H9 (cell line): Measurements from ENCODE around the gene KRT74. TPM values are rescaled to one million over a fixed set of nuclear protein-coding genes. Genes with fewer than 3 reads are reported as not detected.

Experiments used
- DNase-seq: peaks from one replicate; pipeline ENCODE4 v3.0.0-alpha.2; 2017
- H2AFZ ChIP-seq: one replicate; pipeline ENCODE4 v1.6.1; 2013; ENCODE audit warnings: mild to moderate bottlenecking, low read length, control low read depth, moderate library complexity
- H2AK5ac ChIP-seq: 2 replicates; pipeline ENCODE4 v1.6.1; 2013; ENCODE audit warnings: low read length, control low read depth, mixed read lengths; ENCODE audit not compliant: insufficient read length
- H2BK120ac ChIP-seq: one replicate; pipeline ENCODE4 v1.6.1; 2013; ENCODE audit warnings: low read depth, mild to moderate bottlenecking, low read length, control low read depth, inconsistent platforms; ENCODE audit not compliant: poor library complexity, severe bottlenecking
- H2BK12ac ChIP-seq: 2 replicates; pipeline ENCODE4 v1.6.1; 2013; ENCODE audit warnings: low read length, control low read depth, mixed read lengths, low read depth; ENCODE audit not compliant: insufficient read length
- H2BK15ac ChIP-seq: 2 replicates; pipeline ENCODE4 v1.6.1; 2013; ENCODE audit warnings: low read depth, low read length, control low read depth
- H2BK20ac ChIP-seq: one replicate; pipeline ENCODE4 v1.6.1; 2013; ENCODE audit warnings: low read depth, mild to moderate bottlenecking, low read length, control low read depth, inconsistent platforms; ENCODE audit not compliant: poor library complexity, severe bottlenecking
- H2BK5ac ChIP-seq: 2 replicates; pipeline ENCODE4 v1.6.1; 2013; ENCODE audit warnings: low read length, control low read depth, mixed read lengths; ENCODE audit not compliant: insufficient read length
- H3K14ac ChIP-seq: 2 replicates; pipeline ENCODE4 v1.6.1; 2013; ENCODE audit warnings: low read length, control low read depth; ENCODE audit not compliant: insufficient read depth
- H3K18ac ChIP-seq: 2 replicates; pipeline ENCODE4 v1.6.1; 2013; ENCODE audit warnings: low read depth, mild to moderate bottlenecking, mixed read lengths, low read length, control low read depth; ENCODE audit not compliant: insufficient read length
- H3K23ac ChIP-seq: 2 replicates; pipeline ENCODE4 v1.6.1; 2013; ENCODE audit warnings: low read length, control low read depth, mixed read lengths, low read depth; ENCODE audit not compliant: insufficient read length
- H3K23me2 ChIP-seq: 2 replicates; pipeline ENCODE4 v1.6.1; 2013; ENCODE audit warnings: low read depth, mild to moderate bottlenecking, mixed read lengths, low read length, control low read depth; ENCODE audit not compliant: insufficient read length, poor library complexity, severe bottlenecking
- H3K27ac ChIP-seq: 2 replicates; pipeline ENCODE4 v1.5.1; 2013; ENCODE audit warnings: low read length, control low read depth, mixed read lengths, low read depth; ENCODE audit not compliant: insufficient read length
- H3K27me3 ChIP-seq: 2 replicates; pipeline ENCODE4 v1.6.1; 2013; ENCODE audit warnings: low read length, control low read depth, inconsistent platforms; ENCODE audit not compliant: insufficient read depth
- H3K4ac ChIP-seq: 2 replicates; pipeline ENCODE4 v1.6.1; 2013; ENCODE audit warnings: low read depth, mild to moderate bottlenecking, control low read depth, inconsistent platforms, low read length, moderate library complexity
- H3K4me1 ChIP-seq: 2 replicates; pipeline ENCODE4 v1.6.1; 2013; ENCODE audit warnings: low read length, control low read depth, inconsistent platforms; ENCODE audit not compliant: insufficient read depth
- H3K4me2 ChIP-seq: 2 replicates; pipeline ENCODE4 v1.6.1; 2013; ENCODE audit warnings: low read length, control low read depth, mixed read lengths; ENCODE audit not compliant: insufficient read length, insufficient read depth
- H3K56ac ChIP-seq: 2 replicates; pipeline ENCODE4 v1.6.1; 2013; ENCODE audit warnings: low read depth, mild to moderate bottlenecking, mixed read lengths, low read length, control low read depth; ENCODE audit not compliant: insufficient read length
- H3K79me1 ChIP-seq: 2 replicates; pipeline ENCODE4 v1.6.1; 2013; ENCODE audit warnings: low read depth, mild to moderate bottlenecking, moderate library complexity, low read length, control low read depth, inconsistent platforms; ENCODE audit not compliant: insufficient read depth, poor library complexity, severe bottlenecking
- H3K79me2 ChIP-seq: 2 replicates; pipeline ENCODE4 v1.6.1; 2013; ENCODE audit warnings: low read length, control low read depth, inconsistent platforms; ENCODE audit not compliant: insufficient read depth
- H3K9ac ChIP-seq: 2 replicates; pipeline ENCODE4 v1.6.1; 2013; ENCODE audit warnings: low read length, control low read depth, mixed read lengths; ENCODE audit not compliant: insufficient read length; ENCODE audit errors: extremely low read depth
- H3K9me3 ChIP-seq: one replicate; pipeline ENCODE4 v1.6.1; 2013; ENCODE audit warnings: low read depth, low read length, inconsistent platforms; ENCODE audit not compliant: control insufficient read depth
- H3T11ph ChIP-seq: one replicate; pipeline ENCODE4 v1.6.1; 2013; ENCODE audit warnings: mild to moderate bottlenecking, low read length, control low read depth, inconsistent platforms
- H4K20me1 ChIP-seq: one replicate; pipeline ENCODE4 v1.6.1; 2013; ENCODE audit not compliant: control insufficient read depth, insufficient read length, insufficient read depth
- H4K5ac ChIP-seq: 2 replicates; pipeline ENCODE4 v1.6.1; 2013; ENCODE audit warnings: low read depth, mild to moderate bottlenecking, mixed read lengths, low read length, control low read depth; ENCODE audit not compliant: insufficient read length
- H4K8ac ChIP-seq: replicated peaks from 2 replicates; pipeline ENCODE4 v1.6.1; 2013; ENCODE audit warnings: low read length, control low read depth, mixed read lengths, low read depth; ENCODE audit not compliant: insufficient read length
- H4K91ac ChIP-seq: 2 replicates; pipeline ENCODE4 v1.6.1; 2013; ENCODE audit warnings: low read depth, mild to moderate bottlenecking, moderate library complexity, mixed read lengths, low read length, control low read depth; ENCODE audit not compliant: insufficient read length
- H3K27ac Mint-ChIP-seq, 3 experiments: 2 replicates in 2 of 3; 3 replicates in 1 of 3; pipeline ENCODE4 v1.8.0; 2020 to 2021; ENCODE audit warnings: mixed read lengths in 3 of 3, mild to moderate bottlenecking in 1 of 3, moderate library complexity in 1 of 3
- H3K27me3 Mint-ChIP-seq: 2 replicates; pipeline ENCODE4 v1.8.0; 2021; ENCODE audit warnings: low read depth, mild to moderate bottlenecking, moderate library complexity, mixed read lengths
- H3K36me3 Mint-ChIP-seq, 3 experiments: 2 replicates in 2 of 3; 3 replicates in 1 of 3; pipeline ENCODE4 v1.8.0; 2020 to 2021; ENCODE audit warnings: low read depth in 3 of 3, mixed read lengths in 3 of 3; ENCODE audit not compliant: insufficient read depth in 1 of 3
- H3K4me1 Mint-ChIP-seq, 2 experiments: 2 replicates each; pipeline ENCODE4 v1.8.0; 2020; ENCODE audit warnings: mixed read lengths in 2 of 2
- H3K4me3 Mint-ChIP-seq, 2 experiments: 2 replicates in 1 of 2; 3 replicates in 1 of 2; pipeline ENCODE4 v1.8.0; 2020 to 2021; ENCODE audit warnings: mild to moderate bottlenecking in 2 of 2, mixed read lengths in 2 of 2, moderate library complexity in 1 of 2
- H3K9me3 Mint-ChIP-seq, 2 experiments: 2 replicates in 1 of 2; 3 replicates in 1 of 2; pipeline ENCODE4 v1.8.0; 2020; ENCODE audit warnings: mild to moderate bottlenecking in 2 of 2, mixed read lengths in 2 of 2, moderate library complexity in 1 of 2
- WGBS: extraction: QIAGEN DNeasy Blood & Tissue Kit; methylation state at CpG from one replicate; pipeline ENCODE4 v1.1.7; 2013; ENCODE audit warnings: missing lambda C conversion rate, low lambda C conversion rate, mixed read lengths; ENCODE audit not compliant: insufficient read length; ENCODE audit errors: extremely low coverage; 5-methylcytosine and 5-hydroxymethylcytosine counted together
- total RNA-seq: library from RNA; stranded (reverse); gene quantifications from 2 replicates; pipeline ENCODE4 v1.2.1, GENCODE V29; 2021
- TF ChIP-seq, protein P1 (sequence below): fragments of 200-600 bp; sonication (generic); conservative IDR thresholded peaks from 3 replicates; pipeline ENCODE4 v1.8.0; 2021; ENCODE audit warnings: antibody characterized with exemption, mild to moderate bottlenecking

The KRT74 gene
- total RNA-seq, 1 experiment from 2014 or later, result not detected

DNA sequence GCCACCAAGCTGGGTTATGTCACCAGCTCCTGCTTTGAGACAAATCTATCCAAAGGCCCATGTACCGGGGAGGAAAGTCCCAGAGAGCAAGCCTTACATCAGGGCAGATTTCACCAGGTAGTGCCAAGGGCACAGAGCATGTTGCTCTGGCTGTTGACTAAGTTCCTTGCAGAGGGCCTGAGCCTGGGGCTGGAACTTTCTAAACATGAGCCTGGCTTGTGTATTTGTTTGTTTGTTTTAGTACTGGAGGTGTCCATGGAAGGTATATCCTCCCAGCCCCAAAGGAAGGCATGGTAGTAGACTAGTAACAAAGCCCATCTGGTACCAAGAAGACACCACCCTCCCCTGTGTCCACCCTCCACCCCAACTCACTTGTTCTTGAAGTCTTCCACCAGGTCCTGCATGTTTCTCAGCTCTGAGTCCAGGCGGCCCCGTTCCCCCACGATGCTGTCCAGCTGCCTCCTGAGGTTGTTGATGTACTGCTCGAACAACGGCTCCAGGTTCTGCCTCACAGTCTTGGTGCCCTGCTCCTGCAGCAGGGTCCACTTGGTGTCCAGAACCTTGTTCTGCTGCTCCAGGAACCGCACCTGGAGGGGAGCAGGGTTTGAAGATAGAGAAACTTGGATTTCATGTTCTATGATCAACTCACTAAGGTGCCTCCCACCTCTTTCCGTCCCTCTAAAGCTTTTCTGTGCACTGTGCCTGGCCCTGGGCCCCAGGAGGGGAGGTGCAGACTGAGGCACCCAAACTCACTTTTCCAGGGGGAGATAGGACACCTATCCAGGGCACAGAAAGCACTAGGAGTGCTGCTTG is 54.9 kb downstream of the KRT74 start:
- Histone ChIP-seq H3K27me3 (no peaks in the 10 kb centered on the region), H3K27ac (no peak overlapping the region), H2BK20ac (no peak overlapping the region), H3K9me3 (no peaks in the 10 kb centered on the region), H3K4ac (no peak overlapping the region), H3K23ac (no peak overlapping the region), H3K9ac (no peak overlapping the region), H3K79me2 (no peaks in the 10 kb centered on the region), H3K14ac (no peak overlapping the region), H3K4me1 (no peaks in the 10 kb centered on the region), H4K8ac (no peak overlapping the region), H2BK5ac (no peak overlapping the region), H2BK120ac (no peak overlapping the region), H3T11ph (no peak overlapping the region), H4K20me1 (no peaks in the 10 kb centered on the region), H4K5ac (no peak overlapping the region), H3K56ac (no peak overlapping the region), H2BK15ac (no peak overlapping the region), H2AK5ac (no peak overlapping the region), H3K79me1 (no peaks in the 10 kb centered on the region), H3K18ac (no peak overlapping the region), H4K91ac (no peak overlapping the region), H3K4me2 (no peak overlapping the region), H2AFZ (no peak overlapping the region), H2BK12ac (no peak overlapping the region), H3K23me2 (no peaks in the 10 kb centered on the region)
- Mint-ChIP-seq H3K27me3 (peaks cover 6% of the 10 kb centered on the region), H3K4me3 (no peak overlapping the region; a peak in 1 of 5 replicates), H3K27ac (no peak overlapping the region; a peak in 2 of 7 replicates), H3K4me1 (peaks cover 15 to 20% of the 10 kb centered on the region in 2 experiments), H3K9me3 (no peaks in the 10 kb centered on the region; a peak in 1 of 5 replicates), H3K36me3 (no peaks in the 10 kb centered on the region)
- TF ChIP-seq, protein P1, sequence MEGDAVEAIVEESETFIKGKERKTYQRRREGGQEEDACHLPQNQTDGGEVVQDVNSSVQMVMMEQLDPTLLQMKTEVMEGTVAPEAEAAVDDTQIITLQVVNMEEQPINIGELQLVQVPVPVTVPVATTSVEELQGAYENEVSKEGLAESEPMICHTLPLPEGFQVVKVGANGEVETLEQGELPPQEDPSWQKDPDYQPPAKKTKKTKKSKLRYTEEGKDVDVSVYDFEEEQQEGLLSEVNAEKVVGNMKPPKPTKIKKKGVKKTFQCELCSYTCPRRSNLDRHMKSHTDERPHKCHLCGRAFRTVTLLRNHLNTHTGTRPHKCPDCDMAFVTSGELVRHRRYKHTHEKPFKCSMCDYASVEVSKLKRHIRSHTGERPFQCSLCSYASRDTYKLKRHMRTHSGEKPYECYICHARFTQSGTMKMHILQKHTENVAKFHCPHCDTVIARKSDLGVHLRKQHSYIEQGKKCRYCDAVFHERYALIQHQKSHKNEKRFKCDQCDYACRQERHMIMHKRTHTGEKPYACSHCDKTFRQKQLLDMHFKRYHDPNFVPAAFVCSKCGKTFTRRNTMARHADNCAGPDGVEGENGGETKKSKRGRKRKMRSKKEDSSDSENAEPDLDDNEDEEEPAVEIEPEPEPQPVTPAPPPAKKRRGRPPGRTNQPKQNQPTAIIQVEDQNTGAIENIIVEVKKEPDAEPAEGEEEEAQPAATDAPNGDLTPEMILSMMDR, result no peak
- WGBS, result no CpG with 5 or more reads among the region's 8 CpGs
- DNase-seq, result no peak
